SK-N-SH treated with all-trans-retinoic acid at 6 μM for 48 hours (cell line): ENCODE data around the gene CACNA2D2.

Experiments used
- ATAC-seq: fragments of 200-7000 bp; cut with Tn5 transposase; 3 replicates; pipeline ENCODE4 v1.9.1; 2020; ENCODE audit warnings: mild to moderate bottlenecking, moderate library complexity
- ARNTL ChIP-seq: fragments of 450-650 bp; formaldehyde crosslinking; IDR thresholded peaks from 2 replicates; pipeline ENCODE4 v1.5.0; 2020; ENCODE audit warnings: low read depth, mild to moderate bottlenecking, moderate library complexity, borderline replicate concordance
- BACH2 ChIP-seq: fragments of 250-450 bp; sonication (Bioruptor Pico); IDR thresholded peaks from 2 replicates; pipeline ENCODE4 v1.9.0; 2021; ENCODE audit warnings: mild to moderate bottlenecking, borderline replicate concordance
- CREB5 ChIP-seq: fragments of 250-450 bp; sonication (Bioruptor Pico); IDR thresholded peaks from 2 replicates; pipeline ENCODE4 v1.5.1; 2020; ENCODE audit warnings: low read depth, mild to moderate bottlenecking, moderate library complexity
- CSDC2 ChIP-seq: fragments of 250-450 bp; sonication (Bioruptor Pico); IDR thresholded peaks from 2 replicates; pipeline ENCODE4 v1.5.0; 2020; ENCODE audit warnings: mild to moderate bottlenecking, moderate library complexity
- CSRNP3 ChIP-seq: fragments of 250-450 bp; sonication (Bioruptor Pico); IDR thresholded peaks from 2 replicates; pipeline ENCODE4 v1.5.1; 2021; ENCODE audit warnings: mild to moderate bottlenecking, moderate library complexity
- GLIS3 ChIP-seq: fragments of 250-450 bp; sonication (Bioruptor Pico); IDR thresholded peaks from 2 replicates; pipeline ENCODE4 v1.5.0; 2020; ENCODE audit warnings: mild to moderate bottlenecking, moderate library complexity
- OSR1 ChIP-seq: fragments of 250-450 bp; sonication (Bioruptor Pico); IDR thresholded peaks from 2 replicates; pipeline ENCODE4 v1.8.0; 2022; ENCODE audit warnings: moderate library complexity, mild to moderate bottlenecking, inconsistent platforms
- PATZ1 ChIP-seq: fragments of 250-450 bp; sonication (Bioruptor Pico); IDR thresholded peaks from 2 replicates; pipeline ENCODE4 v1.8.0; 2020; ENCODE audit warnings: mild to moderate bottlenecking, moderate library complexity, borderline replicate concordance
- POU6F1 ChIP-seq: fragments of 250-450 bp; sonication (Bioruptor Pico); IDR thresholded peaks from 2 replicates; pipeline ENCODE4 v1.8.0; 2021; ENCODE audit warnings: low read depth, mild to moderate bottlenecking, moderate library complexity, borderline replicate concordance
- PPARA ChIP-seq: fragments of 250-450 bp; sonication (Bioruptor Pico); IDR thresholded peaks from 2 replicates; pipeline ENCODE4 v1.5.0; 2020; ENCODE audit warnings: mild to moderate bottlenecking, borderline replicate concordance
- RARB ChIP-seq: fragments of 250-450 bp; sonication (Bioruptor Pico); IDR thresholded peaks from 2 replicates; pipeline ENCODE4 v1.8.0; 2021; ENCODE audit warnings: mild to moderate bottlenecking, moderate library complexity
- SNAI2 ChIP-seq: fragments of 250-450 bp; sonication (Bioruptor Pico); IDR thresholded peaks from 2 replicates; pipeline ENCODE4 v1.5.0; 2020; ENCODE audit warnings: mild to moderate bottlenecking, moderate library complexity
- TSHZ2 ChIP-seq: fragments of 250-450 bp; sonication (Bioruptor Pico); IDR thresholded peaks from 2 replicates; pipeline ENCODE4 v1.5.0; 2020; ENCODE audit warnings: mild to moderate bottlenecking, moderate library complexity
- ZNF8 ChIP-seq: fragments of 450-650 bp; formaldehyde crosslinking; IDR thresholded peaks from 2 replicates; pipeline ENCODE4 v1.5.0; 2020; ENCODE audit warnings: mild to moderate bottlenecking, moderate library complexity

Gene CACNA2D2

GRCh38 chr3:50422153-50422552 is 81.3 kb downstream of the CACNA2D2 start:
- ATAC-seq: no peak
- TF ChIP-seq PATZ1 (CRISPR knock-in tag) (no peak), ARNTL (CRISPR knock-in tag) (no peak)
- TF ChIP-seq, all 23 proteins: peak for 0

GRCh38 chr3:50419595-50420370 is 83.7 kb downstream of the CACNA2D2 start:
- no peak for ATAC-seq
- TF ChIP-seq OSR1: no peak
- no peak for TF ChIP-seq CSRNP3 (CRISPR knock-in tag)
- TF ChIP-seq CREB5 (CRISPR knock-in tag): no peak
- TF ChIP-seq CSDC2 (CRISPR knock-in tag): no peak

- no peak for ATAC-seq
These were observed 84.6 kb downstream of the CACNA2D2 start for GRCh38 chr3:50418850-50419249.

More at GRCh38 chr3:50418850-50419249, 84.6 kb downstream of the CACNA2D2 start:
- TF ChIP-seq GLIS3 (CRISPR knock-in tag) (no peak), OSR1 (no peak), ARNTL (CRISPR knock-in tag) (no peak), CSDC2 (CRISPR knock-in tag) (no peak), POU6F1 (no peak), CREB5 (CRISPR knock-in tag) (no peak), PPARA (CRISPR knock-in tag) (no peak), TSHZ2 (CRISPR knock-in tag) (no peak), CSRNP3 (CRISPR knock-in tag) (no peak), RARB (no peak), ZNF8 (CRISPR knock-in tag) (no peak), SNAI2 (CRISPR knock-in tag) (no peak), BACH2 (CRISPR knock-in tag) (no peak)
